DND-41 (cell line): Measurements from ENCODE around the gene IREB2.

Experiments used
- CTCF ChIP-seq: IDR thresholded peaks from 2 replicates; pipeline ENCODE4 v1.5.1; 2012; ENCODE audit warnings: borderline replicate concordance, low read length, moderate library complexity, mild to moderate bottlenecking; ENCODE audit not compliant: poor library complexity, severe bottlenecking; ENCODE audit errors: extremely low read depth
- EZH2 ChIP-seq: IDR thresholded peaks from 3 replicates; pipeline ENCODE4 v1.6.1; 2012; ENCODE audit warnings: borderline replicate concordance, low read depth, mild to moderate bottlenecking, moderate library complexity, low read length, inconsistent platforms; ENCODE audit not compliant: severe bottlenecking

- TF ChIP-seq CTCF: no peak
- no peak for TF ChIP-seq EZH2
Measured at GRCh38 chr15:78420766-78421165, 17.2 kb upstream of the IREB2 start.
